Fibroblast of mammary gland (primary cell): ENCODE data around the gene ISLR2.
"Not testable (repeated sequence)": the region's sequence is repeated elsewhere in the genome, so short reads cannot be mapped to it uniquely, and the experiment has no call there.

Source experiments
- DNase-seq: peaks from one replicate; pipeline ENCODE4 v3.0.0-alpha.2; 2010; ENCODE audit warnings: low read depth
- H3K4me3 ChIP-seq: 2 replicates; pipeline ENCODE4 v1.5.1; 2011; ENCODE audit warnings: low read depth, mild to moderate bottlenecking, low read length, moderate library complexity; ENCODE audit not compliant: control insufficient read depth
- TF ChIP-seq, protein P1 (sequence below): conservative IDR thresholded peaks from 2 replicates; pipeline ENCODE4 v1.5.1; 2011; ENCODE audit warnings: low read depth, low read length, inconsistent platforms; ENCODE audit not compliant: control insufficient read depth, insufficient read depth

The ISLR2 gene

GRCh38 chr15:74130155-74130848 is at the start of gene ISLR2:
Gene ISLR2, plus strand, starts transcription at chr15:74130586. Its CDS starts 2,169 bp downstream, at chr15:74132755.
- DNase-seq = no peak
- no peak within 1 kb of the TSS for H3K4me3 ChIP-seq
- TF ChIP-seq, protein P1, sequence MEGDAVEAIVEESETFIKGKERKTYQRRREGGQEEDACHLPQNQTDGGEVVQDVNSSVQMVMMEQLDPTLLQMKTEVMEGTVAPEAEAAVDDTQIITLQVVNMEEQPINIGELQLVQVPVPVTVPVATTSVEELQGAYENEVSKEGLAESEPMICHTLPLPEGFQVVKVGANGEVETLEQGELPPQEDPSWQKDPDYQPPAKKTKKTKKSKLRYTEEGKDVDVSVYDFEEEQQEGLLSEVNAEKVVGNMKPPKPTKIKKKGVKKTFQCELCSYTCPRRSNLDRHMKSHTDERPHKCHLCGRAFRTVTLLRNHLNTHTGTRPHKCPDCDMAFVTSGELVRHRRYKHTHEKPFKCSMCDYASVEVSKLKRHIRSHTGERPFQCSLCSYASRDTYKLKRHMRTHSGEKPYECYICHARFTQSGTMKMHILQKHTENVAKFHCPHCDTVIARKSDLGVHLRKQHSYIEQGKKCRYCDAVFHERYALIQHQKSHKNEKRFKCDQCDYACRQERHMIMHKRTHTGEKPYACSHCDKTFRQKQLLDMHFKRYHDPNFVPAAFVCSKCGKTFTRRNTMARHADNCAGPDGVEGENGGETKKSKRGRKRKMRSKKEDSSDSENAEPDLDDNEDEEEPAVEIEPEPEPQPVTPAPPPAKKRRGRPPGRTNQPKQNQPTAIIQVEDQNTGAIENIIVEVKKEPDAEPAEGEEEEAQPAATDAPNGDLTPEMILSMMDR = no peak

DNA sequence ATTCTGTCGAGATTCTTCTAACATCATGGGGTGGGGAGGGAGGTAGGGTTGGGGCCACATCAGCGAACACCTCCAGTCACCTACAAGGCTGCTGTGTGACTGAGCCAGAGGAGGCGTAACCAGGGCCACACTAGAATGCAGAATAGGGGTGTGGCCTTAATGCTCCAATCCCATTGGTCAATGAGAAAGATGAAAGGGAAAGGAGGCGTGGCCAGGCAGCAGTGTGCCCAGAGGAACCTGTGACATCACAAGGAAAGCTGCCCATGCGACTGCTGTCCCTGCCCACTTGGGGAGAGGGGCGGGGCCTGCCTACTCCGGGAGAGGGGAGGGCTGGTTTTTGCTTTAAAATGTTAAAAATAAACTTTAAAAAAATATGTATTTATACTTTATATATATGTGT is 47.9 kb upstream of the ISLR2 start, which contains the start of gene GOLGA6A:
TSS of gene GOLGA6A (minus strand) at position 101 of the 400 bp plus-strand sequence. CDS start at position 60, 41 bp downstream.
- not testable (repeated sequence) for H3K4me3 ChIP-seq, DNase-seq

DNA sequence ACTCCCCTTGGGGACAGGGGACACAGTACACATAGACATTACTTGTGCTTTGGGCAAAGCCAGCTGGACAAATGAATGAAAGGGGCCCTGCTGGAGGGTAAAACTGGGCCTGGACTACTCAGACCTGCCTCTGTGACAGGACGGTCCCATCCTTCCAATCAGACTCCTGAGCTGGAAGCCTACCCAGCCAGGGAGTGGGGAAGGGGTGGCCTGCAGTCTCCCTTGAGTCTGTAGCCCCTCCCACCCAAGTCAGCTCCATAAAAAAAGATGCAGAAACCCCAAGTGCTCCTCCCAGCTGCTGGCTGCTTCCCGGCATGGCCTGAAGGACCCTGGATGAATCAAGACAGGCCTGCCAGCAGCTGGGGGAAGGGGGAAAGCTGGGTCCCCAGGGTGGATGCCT is 35.8 kb upstream of the ISLR2 start:
- H3K4me3 ChIP-seq, DNase-seq: not testable (repeated sequence)

- H3K4me3 ChIP-seq, DNase-seq: not testable (repeated sequence)
Measured at GRCh38 chr15:74095610-74096009, 34.8 kb upstream of the ISLR2 start.

DNA sequence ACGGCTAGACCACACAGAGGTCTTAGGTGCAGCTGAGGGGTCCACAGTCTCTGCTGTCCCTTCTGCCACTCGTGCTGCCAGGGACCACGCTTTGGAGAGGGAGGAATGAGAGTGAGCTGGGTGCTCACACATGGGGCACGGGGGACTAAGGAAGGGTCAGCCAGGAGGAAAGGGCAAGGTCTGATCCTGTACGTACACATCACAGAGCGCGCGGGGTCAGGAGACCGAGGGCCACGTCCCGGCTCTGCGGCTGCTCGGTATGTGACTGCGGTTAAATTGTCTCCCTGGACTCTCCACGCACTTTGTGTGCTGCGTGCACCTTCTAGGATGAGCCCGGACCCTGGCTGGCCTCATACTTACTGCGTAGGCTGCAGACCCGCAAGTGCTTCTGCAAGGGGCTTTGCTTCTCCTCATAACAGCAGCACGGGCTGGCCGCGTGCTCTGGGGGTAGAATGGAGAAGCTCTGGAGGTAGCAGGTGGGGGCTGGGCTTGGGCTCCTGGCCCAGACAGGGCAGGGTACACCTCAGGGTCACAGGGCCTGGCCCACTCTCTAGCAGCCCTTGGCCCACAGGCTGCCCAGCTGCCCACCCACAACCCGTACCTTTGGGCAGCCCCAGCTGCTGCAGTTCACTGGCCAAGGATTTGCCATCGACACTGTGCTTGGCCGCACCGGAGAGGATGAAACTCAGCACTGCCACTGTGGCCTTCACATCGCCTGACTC is 33.5 kb upstream of the ISLR2 start:
- DNase-seq, H3K4me3 ChIP-seq: not testable (repeated sequence)

GRCh38 chr15:74099963-74100733 is 30.2 kb upstream of the ISLR2 start:
- DNase-seq = peak; percentile 82
- peak overlapping the region; percentile 20 for H3K4me3 ChIP-seq

DNA sequence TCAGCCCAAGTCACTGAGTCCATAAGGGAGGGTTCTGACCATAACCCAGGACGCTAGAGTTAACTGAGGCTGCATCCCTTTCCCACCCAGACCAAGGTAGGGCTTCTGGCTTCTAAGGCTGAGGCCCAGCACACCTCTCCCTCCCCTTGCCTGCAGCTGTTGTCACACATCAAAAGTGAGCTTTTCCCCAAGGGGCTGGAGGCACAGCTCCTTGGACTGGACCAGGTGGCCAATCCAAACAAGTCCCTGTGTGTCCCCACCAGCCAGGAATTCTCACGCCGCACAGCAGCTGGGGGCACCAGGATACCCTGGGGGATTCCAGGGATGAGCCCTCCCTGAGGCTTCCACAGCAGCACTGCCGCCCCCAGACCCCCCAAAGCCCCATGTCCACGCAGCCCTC is 22.3 kb upstream of the ISLR2 start:
- no peak overlapping the region for H3K4me3 ChIP-seq
- TF ChIP-seq, protein P1 = no peak
- no peak for DNase-seq

DNA sequence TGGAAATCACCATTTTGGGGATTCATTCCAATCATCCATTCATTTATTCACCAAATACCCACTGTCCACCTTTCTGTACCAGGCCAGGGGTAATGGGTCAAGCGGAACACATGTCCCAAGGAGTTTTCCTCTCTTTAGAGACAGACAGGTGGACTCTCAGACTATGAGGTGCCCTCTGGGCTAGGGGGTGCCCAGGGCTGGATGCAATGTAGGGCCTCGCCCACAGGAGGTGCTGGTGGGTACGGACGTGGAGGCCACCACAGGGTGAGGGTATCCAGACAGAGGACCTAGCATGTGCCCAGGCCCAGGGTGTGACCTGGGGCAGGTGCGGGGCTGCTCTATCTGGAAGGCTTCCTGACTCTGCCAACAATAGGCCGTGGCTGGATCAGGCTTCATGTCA is 21.8 kb upstream of the ISLR2 start:
- H3K4me3 ChIP-seq, DNase-seq: not testable (repeated sequence)
- TF ChIP-seq, protein P1 = peak; percentile 4

DNA sequence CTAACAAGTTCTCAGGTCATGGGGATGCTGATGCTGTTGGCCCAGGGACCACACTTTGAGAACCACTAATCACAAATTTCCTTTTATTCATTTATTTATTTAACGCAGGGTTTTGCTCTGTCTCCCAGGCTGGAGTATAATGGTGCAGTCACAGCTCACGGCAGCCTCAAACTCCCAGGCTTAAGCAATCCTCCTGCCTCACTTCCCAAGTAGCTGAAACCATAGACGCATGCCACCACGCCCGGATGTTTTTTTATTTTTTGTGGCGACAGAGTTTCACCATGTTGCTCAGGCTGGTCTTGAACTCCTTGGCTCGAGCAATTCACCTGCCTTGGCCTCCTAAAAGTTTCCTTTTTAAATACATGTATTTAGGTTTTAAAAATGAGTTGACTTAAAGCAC is 20.7 kb upstream of the ISLR2 start:
- no peak for DNase-seq
- no peak overlapping the region for H3K4me3 ChIP-seq
- TF ChIP-seq, protein P1 = no peak
